ENCODE data around the gene BHLHE23. TPM values are rescaled to one million over a fixed set of nuclear protein-coding genes. Genes with fewer than 3 reads are reported as not detected.
A peak's percentile ranks its signal among the peaks of the same experiment; 100 is the strongest.

BHLHE23 gene
- total and polyA plus RNA-seq, 11 donors: not detected

DNA sequence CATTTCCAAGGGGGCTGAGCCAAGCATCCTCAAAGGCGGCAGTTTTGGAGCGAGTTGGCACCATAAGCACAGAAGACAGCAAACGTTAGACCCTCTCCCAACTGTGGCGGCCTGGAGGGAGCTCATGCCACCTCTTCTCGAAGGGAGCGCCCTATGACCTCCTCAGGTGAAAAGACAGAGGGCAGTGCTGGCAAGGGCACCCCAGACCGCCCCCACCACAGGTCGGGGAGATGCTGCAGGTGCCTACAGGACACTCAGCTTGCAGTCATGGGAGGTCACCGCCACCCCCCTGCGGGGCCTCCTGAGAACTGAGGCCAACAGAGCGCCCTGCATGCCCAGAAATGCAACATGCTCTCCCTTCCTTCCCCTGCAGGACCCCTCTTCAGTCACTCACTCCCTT is 45.1 kb upstream of the BHLHE23 start:
- peaks cover 0 to 12% (median 0%) of the 10 kb centered on the region in 12 donors for H3K9me3 ChIP-seq
- TF ChIP-seq, protein P1, sequence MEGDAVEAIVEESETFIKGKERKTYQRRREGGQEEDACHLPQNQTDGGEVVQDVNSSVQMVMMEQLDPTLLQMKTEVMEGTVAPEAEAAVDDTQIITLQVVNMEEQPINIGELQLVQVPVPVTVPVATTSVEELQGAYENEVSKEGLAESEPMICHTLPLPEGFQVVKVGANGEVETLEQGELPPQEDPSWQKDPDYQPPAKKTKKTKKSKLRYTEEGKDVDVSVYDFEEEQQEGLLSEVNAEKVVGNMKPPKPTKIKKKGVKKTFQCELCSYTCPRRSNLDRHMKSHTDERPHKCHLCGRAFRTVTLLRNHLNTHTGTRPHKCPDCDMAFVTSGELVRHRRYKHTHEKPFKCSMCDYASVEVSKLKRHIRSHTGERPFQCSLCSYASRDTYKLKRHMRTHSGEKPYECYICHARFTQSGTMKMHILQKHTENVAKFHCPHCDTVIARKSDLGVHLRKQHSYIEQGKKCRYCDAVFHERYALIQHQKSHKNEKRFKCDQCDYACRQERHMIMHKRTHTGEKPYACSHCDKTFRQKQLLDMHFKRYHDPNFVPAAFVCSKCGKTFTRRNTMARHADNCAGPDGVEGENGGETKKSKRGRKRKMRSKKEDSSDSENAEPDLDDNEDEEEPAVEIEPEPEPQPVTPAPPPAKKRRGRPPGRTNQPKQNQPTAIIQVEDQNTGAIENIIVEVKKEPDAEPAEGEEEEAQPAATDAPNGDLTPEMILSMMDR (IDR thresholded peaks at IDR 0.05): no peak
- TF ChIP-seq POLR2A (IDR thresholded peaks at IDR 0.05): no peak
- H3K36me3 ChIP-seq: no peaks in the 10 kb centered on the region
- intact Hi-C loops (cut with DNase I): loop anchor here in 3 of 10 donors (10.0 kb wide), 3 partner anchors 123 to 333 kb away; partner anchors contain the start of gene BIRC7 (in 1 of the 3)
- no peak overlapping the region for H3K4me3 ChIP-seq
- peaks cover 0 to 52% (median 11%) of the 10 kb centered on the region in 9 donors for H3K27me3 ChIP-seq
- no peak overlapping the region for H3K27ac ChIP-seq
- 74 to 88% (median 83%) methylated on average over 6 to 11 of the region's 11 CpGs for WGBS, 4 donors
- no peak for ATAC-seq
- peak in 3 of 5 donors; percentile 4 to 37 (median 20) for DNase-seq
- H3K4me1 ChIP-seq: peaks cover 0 to 7% (median 0%) of the 10 kb centered on the region in 12 donors

DNA sequence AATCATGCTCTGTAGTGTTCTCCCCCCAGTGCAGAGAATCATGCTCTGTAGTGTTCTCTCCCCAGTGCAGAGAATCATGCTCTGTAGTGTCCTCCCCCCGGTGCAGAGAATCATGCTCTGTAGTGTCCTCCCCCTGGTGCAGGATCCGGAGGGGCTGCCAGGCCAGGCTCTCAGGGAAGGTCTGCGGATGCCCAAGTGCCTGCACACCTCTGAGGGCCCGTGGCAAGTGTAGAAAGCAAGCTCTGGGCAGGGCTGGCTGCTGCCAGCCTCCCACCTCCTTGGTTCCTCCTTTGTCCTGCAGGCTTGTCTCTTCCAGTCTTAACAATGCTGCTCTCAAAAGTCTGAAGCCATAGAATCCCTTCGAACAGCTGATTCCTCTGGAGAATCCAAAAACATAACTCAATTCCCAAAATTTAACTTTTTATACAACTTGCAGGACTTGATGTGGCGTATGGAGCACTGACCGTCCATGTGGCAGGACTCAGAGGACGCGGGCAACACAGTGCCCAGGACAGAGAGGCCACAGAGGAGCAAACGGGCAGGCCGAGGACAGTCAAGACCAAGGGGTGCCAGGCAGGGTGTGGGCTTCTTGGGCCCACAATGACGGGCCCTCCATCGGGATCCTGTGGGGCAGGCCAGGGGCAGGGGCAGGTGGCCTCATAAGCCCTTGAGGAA is 44.6 kb upstream of the BHLHE23 start:
- DNase-seq: peak in 3 of 5 donors; percentile 3 to 33 (median 10)
- TF ChIP-seq, protein P1 (IDR thresholded peaks at IDR 0.05): no peak
- no peak for TF ChIP-seq POLR2A (IDR thresholded peaks at IDR 0.05)
- Histone ChIP-seq H3K4me1 (peaks cover 0 to 3% (median 0%) of the 10 kb centered on the region in 12 donors), H3K27ac (no peak overlapping the region), H3K9me3 (peaks cover 0 to 12% (median 0%) of the 10 kb centered on the region in 12 donors), H3K36me3 (no peaks in the 10 kb centered on the region), H3K4me3 (no peak overlapping the region), H3K27me3 (peaks cover 0 to 46% (median 11%) of the 10 kb centered on the region in 9 donors)
- intact Hi-C loops (cut with DNase I): loop anchor here in 3 of 10 donors (10.0 kb wide), 3 partner anchors 123 to 333 kb away; partner anchors contain the start of gene BIRC7 (in 1 of the 3)
- 87 to 93% (median 89%) methylated on average over 10 to 13 of the region's 13 CpGs for WGBS, 4 donors
- ATAC-seq: no peak

DNA sequence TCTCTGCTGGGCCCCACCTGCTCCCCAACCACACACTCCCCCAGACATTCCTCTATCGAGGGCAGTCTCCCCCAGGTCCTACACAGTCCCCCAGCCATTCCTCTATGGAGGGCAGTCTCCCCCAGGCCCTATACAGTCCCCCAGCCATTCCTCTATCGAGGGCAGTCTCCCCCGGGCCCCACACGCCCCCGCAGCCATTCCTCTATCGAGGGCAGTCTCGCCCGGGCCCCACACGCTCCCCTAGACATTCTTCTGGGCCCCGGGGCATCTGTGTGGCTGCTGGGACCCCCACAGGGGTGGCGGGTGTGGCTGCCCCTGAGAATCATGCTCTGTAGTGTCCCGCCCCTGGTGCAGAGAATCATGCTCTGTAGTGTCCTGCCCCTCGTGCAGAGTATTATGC is 43.6 kb upstream of the BHLHE23 start:
- Histone ChIP-seq H3K4me1 (no peaks in the 10 kb centered on the region), H3K4me3 (no peak overlapping the region), H3K9me3 (peaks cover 0 to 12% (median 0%) of the 10 kb centered on the region in 12 donors), H3K27me3 (peaks cover 0 to 39% (median 11%) of the 10 kb centered on the region in 9 donors), H3K27ac (no peak overlapping the region), H3K36me3 (no peaks in the 10 kb centered on the region)
- intact Hi-C loops (cut with DNase I): loop anchor here in 3 of 10 donors (10.0 kb wide), 3 partner anchors 124 to 334 kb away; partner anchors contain the start of gene BIRC7 (in 1 of the 3)
- TF ChIP-seq POLR2A (IDR thresholded peaks at IDR 0.05): no peak
- TF ChIP-seq, protein P1 (IDR thresholded peaks at IDR 0.05): no peak
- no peak for ATAC-seq
- peak in 2 of 5 donors; percentile 5 for DNase-seq
- 83 to 87% (median 86%) methylated on average over 13 of the region's 13 CpGs for WGBS, 4 donors

DNA sequence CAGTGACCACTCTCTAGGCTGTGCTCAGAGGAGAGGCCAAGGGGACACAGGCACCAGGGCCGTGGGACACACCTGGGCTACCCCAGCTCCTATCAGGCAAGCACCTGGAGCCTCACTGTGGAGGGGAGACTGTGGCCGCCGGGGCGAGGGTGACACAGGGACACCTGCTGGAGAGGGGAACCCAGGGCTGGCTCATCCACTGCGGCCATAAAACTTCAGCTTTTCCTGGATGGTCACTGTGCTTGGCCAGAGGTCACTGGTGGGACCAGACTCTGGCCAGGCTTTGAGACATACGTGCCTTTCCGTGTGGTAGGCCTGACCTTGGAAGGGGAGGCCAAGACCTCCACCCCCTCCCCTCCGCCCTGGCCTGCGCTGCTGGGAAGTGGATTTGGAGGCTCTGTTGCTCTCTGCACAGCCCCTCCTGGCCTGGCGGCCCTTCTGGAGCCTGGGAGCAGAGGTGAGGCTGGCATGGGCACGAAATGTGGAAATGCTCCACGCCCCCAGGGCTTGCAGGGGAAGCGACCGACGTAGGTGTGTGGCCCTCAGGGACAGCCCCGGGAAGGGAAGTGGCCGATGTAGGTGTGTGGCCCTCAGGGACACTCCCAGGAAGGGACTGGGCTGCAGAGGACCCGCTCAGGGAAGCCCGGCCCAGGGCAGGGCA is 42.9 kb upstream of the BHLHE23 start:
- Histone ChIP-seq H3K36me3 (no peaks in the 10 kb centered on the region), H3K4me1 (no peaks in the 10 kb centered on the region), H3K27me3 (peaks cover 0 to 44% (median 11%) of the 10 kb centered on the region in 9 donors), H3K9me3 (peaks cover 0 to 12% (median 0%) of the 10 kb centered on the region in 12 donors), H3K4me3 (no peak overlapping the region), H3K27ac (no peak overlapping the region)
- ATAC-seq (no peak), DNase-seq (peak in 3 of 5 donors; percentile 14 to 37 (median 19))
- TF ChIP-seq, protein P1 (IDR thresholded peaks at IDR 0.05): no peak
- TF ChIP-seq POLR2A (IDR thresholded peaks at IDR 0.05): no peak
- 83 to 91% (median 85%) methylated on average over 11 to 19 of the region's 19 CpGs for WGBS, 4 donors
- intact Hi-C loops (cut with DNase I): loop anchor here in 3 of 10 donors (10.0 kb wide), 3 partner anchors 125 to 335 kb away; partner anchors contain the start of gene BIRC7 (in 1 of the 3)

Measured in heart left ventricle (tissue), 16 donors.